CD4-positive, alpha-beta T cell treated with Interleukin-4 for 4 hours (primary cell): ENCODE results near the gene RIPPLY3.
"Not testable (repeated sequence)": the region's sequence is repeated elsewhere in the genome, so short reads cannot be mapped to it uniquely, and the experiment has no call there.

Experiments
- DNase-seq: peaks from one replicate; pipeline ENCODE4 v3.0.0-alpha.2; 2020

RIPPLY3 gene

DNA sequence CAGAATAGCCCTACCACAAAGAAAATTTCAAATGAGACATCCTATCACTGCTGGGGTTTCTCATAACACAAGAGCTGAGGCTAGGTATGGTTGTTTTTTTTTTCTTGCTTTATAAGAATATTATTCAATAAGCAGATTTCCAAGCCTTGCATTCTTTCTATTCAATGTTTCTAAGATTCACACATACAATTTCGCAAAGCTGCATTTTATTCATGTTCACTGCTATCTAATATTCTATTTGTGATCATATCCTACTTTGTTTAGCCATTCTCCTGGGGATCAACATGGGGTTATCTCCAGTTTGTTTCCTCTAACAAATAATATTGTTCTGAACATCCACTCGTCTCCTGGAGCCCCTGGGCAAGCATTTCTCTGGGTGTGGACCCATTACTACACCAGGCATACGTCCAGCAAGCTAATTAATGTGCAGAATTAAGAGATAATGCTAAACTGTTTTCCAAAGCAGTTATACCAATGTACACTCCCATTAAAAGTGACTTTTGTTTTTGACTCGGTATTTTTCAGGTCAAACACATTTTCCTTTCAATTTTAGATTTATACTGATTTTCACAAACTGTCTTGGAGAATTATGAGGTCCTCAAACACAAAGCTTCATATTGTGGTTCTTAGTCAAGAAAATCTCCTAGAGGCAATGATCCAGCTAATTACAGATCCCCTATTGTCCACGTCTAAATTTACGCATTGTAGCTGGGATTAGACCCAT lies 24.4 kb upstream of the RIPPLY3 start:
- DNase-seq = no peak

DNA sequence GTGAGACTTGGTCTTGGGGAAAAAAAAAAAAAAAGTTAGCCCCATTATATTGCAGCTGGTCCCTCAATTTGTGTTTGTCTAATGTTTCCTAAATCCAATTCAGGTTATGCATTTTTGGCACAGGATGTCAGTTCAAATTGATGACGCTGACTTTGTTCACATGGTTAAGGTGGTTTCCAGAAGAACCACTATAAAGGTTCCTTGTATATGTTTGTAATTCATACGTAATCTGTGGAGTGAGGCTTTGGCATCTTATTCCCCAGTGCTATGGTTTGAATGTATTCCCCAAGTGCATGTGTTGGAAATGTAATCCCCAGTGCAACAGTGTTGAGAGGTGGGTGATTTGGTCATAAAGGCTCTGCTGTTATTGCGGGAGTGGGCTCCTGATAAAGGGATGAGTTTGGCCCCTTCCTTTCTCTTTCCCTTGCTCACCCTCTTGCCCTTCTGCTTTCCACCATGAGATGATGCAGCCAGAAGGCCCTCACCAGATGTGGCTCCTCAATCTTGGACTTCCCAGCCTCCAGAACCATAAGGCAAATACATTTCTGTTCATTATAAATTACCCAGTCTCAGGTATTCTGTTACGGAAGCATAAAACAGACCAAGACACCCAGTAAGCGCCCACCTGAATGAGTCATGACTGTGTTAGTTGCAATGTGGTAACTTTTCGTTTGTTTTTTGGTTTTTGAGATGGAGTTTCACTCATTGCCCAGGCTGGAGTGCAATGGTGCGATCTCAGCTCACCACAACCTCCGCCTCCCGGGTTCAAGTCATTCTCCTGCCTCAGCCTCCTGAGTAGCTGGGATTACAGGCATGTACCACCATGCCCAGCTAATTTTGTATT lies 20.5 kb upstream of the RIPPLY3 start:
- peak; percentile 39 for DNase-seq

DNA sequence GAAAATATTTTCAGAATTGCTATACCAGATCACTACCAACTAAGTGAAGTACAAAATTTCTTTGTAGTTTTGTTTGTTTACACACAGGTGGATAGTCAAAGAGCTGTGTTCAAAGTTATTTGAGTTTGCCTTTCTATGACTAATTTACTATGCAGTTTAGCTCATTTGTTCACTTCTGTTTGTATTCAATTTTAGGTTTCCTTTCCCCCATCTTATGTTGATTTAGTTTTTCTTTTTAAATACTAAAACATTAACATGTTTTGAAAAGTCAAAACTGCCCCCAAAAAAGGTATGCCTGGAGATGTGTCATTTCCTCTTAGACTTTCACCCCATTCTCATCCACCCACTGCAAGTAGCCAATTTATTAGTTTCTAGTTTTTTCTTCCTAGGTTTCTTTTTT lies 18.7 kb upstream of the RIPPLY3 start:
- no peak for DNase-seq

DNA sequence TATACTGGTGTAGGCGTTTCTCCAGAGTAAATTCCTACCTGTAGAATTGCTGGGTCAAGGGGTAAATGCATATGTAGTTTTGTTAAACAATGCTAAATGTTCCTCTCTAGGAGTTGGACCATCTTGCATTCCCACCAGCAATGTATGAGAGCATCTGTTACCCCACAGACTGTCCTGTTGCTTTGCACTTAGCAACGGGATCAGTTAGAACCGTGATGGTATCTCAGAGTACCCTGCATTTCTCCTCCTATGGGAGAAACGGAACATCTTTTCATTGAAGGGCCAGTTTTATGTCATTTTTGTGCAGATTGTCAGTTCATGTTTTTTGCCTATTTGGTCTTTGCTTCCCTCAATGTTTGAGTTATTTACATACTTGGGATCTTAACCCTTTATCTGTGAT lies 18.0 kb upstream of the RIPPLY3 start:
- no peak for DNase-seq

DNA sequence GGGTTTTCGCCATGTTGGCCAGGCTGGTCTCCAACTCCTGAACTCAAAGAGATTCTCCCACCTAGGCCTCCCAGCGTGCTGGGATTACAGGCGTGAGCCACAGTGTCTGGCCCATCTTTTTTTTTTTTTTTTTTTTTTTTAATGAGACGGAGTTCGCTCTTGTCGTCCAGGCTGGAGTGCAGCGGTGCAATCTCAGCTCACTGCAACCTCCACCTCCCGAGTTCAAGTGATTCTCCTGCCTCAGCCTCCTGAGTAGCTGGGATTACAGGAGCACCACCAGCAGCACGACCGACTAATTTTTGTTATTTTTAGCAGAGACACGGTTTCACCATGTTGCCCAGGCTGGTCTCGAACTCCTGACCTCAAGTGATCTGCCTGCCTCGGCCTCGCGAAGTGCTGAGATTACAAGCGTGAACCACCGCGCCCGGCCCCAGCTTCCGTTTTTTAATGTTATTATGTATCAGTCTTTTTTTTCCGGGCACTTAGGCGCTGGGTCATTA lies 17.3 kb upstream of the RIPPLY3 start:
- not testable (repeated sequence) for DNase-seq

DNA sequence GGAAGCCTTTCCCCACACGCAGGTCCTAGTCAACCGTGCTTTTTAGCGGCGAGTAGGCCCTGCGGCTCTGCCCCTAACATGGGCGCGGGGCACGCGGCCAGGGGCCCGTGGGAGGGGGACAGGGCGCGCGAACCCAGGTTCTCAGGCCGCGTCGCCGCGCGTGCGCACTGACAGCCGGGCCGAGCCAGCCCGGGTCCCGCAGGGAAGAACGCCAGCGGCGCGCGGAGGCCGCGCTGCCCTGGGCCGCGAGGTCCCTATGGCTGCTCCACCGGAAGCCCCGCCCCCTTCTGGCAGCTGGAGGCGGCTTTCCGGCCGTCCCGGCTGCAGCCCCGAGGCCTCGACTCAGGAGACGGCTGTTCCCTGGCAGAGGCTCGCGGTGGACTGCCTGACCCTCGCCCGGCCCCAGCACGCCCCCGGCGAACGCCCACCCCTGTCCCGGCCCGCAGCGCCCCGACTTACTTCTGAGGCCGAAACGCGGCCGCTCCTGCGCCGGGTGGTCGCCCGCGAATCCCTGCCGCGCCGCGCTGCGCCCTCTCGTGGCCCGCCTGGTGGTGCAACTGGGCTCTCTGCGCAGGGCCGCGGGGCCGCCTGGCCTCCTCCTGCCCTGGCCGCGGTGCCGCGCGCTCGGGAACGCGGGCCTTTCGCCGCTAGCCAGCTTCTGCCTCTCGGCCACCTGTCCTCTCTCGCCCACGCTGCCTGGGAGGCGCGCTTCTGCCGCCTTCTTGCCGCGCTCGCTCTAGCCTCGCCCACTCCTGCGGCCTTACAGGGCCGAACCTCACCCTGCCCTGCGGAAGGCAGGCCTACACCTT lies 16.6 kb upstream of the RIPPLY3 start:
- DNase-seq = peak; percentile 83

DNA sequence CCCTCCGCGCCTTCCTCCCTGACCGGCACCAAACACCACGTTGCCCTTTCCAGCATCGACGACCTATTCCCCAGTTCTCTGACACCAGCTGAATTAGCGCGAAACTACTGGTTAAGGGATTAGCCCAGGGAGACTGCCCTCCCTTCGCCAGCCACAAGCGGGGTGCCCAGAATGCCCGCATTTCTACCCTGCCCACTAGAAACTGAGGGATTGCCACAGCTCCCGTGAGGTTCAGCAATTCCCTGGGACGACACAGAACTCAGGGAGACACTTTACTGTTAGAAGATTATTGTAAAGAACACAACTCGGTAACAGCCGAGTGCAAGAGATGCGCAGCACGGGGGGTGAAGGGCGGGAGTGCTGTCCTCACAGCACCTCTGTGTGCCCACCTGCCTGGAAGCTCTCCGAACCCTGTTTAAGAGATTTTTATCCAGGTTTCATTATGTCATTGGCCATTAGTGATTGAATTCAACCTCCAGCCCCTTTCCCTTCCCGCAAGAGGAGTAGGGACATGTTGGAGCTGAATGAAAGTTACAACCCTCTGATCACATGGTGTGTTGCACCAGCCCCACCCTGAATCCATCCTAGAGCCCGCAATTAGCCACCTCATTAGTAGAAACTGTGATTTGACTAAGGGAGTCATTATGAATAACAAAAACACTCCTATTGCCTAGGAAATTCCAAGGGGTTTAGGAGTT lies 15.8 kb upstream of the RIPPLY3 start:
- no peak for DNase-seq

DNA sequence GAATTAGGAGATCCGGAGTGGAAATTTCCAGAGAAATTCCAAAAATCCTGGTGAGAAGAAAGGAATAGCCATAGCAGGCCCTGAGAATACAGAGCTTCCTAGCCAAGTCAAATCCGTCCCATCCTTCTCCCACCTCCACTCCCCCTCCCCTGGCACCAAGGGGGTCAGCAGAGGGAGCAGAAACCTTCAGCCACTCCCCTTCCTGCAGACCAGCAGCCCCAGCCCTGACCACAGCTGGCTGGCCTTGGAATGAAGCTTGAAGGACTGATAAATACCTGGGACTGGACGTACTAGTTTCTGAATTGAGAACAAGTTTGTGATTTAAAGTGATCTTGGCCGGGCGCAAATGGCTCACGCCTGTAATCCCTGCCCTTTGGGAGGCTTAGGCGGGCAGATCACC lies 13.8 kb upstream of the RIPPLY3 start:
- no peak for DNase-seq

DNA sequence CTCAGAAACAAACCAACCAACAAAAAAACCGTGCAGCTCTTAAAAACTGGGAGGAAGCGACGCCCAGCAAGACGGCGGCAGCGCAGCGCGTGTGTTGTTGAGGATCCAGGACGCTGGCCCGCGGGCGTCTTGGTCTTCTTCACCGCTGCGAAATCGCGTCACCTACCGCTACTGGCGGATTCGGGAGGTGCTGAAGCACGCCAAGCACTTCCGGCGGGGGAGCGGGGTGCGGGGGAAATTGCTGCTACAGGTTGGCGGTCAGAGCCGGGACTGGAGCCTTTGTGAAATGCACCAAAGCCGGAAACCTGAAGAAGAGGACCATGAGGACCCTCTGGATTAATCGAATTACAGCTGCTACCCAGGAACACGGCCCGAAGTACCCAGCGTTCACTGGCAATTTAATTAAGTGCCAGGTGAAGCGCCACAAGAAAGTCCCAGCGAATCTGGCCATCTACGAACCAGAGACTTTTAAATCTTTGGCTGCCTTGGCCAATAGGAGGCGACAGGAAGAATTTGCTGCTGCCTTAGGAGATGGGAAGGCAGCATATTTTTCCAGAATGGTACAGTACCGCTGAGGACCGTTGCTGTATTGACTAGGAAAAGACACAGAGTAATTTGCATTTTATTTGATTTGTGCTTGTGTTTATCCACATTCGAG lies 11.9 kb upstream of the RIPPLY3 start:
- DNase-seq = peak; percentile 19

DNA sequence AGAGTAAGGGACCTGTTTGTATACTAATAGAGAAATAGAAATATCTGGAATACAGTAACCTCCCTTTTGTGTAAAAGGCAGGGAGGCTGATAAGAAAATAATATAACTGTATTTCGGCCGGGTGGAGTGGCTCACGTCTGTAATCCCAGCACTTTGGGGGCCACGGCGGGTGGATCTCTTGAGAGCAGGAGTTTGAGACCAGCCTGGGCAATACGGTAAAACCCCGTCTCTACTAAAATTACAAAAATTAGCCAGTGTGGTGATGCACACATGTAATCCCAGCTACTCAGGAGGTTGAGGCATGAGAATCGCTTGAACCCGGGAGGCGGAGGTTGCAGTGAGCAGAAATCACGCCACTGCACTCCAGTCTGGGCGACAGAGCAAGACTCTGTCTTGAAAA lies 11.2 kb upstream of the RIPPLY3 start:
- not testable (repeated sequence) for DNase-seq

DNA sequence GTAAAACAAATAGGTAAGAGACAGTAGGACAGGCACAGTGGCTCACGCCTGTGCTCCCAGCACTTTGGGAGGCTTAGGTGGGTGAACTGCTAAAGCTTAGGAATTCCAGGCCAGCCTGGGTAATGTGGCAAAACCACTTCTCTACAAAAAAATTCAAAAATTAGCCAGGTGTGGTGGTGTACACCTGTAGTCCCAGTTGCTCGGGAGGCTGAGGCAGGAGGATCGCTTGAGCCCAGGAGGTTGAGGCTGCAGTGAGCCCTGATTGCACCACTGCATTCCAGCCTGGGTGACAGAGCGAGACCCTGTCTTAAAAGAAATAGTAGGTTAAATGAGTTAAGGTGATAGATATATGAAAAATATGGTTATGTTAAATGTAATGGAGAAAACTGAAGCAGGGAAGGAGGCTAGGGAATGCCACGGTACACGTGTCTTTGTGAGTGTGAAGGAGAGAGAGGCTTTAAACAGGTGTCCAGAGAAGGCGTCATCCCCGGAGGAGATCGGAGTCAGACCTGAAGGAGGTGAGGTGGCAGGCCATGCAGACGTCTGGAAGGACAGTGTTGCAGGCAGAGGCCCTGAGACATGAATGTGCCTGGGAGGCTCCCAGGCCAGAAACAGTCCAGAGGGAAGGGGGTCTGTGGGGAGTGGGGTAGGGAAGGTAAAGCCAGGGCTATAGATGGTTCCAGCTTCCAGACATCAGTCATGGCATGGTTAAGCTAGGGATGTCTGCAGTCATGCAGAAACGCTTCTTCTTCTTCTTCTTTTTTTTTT lies 7.2 kb upstream of the RIPPLY3 start:
- DNase-seq = no peak

DNA sequence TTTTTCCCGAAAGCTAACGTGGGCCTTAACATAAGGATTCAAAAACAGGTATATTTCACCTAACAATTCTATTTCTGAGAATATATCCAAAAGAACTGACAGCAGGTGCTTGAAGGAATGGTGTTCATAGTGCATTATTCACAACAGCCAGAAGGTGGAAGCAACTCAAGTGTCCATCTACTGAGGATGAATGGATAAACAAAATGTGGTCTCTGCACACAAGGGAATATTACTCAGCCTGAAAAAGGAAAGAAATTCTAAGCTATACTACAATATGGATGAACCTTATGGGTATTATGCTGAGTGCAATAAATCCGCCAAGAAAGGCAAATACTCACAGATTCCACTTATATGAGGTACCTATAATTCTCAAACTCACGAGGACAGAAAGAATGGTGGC lies 6.1 kb upstream of the RIPPLY3 start:
- no peak for DNase-seq

DNA sequence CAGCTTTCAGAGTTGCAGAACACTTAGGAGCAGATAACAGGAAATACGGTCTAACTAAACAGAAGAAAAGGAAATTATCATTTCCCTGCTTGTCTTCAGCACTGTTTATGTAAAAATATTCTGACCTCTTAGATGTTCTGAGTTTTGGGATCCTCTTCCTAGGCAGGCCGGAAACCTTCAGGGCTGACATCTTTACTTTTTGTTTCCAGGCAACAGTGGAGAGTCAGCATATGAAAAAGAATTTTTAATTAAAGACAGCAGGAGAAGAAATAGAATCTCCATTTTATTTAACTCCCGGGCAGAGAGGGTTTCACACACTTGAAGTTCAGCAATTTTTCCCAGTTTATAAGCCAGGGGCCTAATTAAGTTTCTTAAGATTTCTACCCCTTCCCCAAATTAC lies 5.1 kb upstream of the RIPPLY3 start:
- DNase-seq = no peak

DNA sequence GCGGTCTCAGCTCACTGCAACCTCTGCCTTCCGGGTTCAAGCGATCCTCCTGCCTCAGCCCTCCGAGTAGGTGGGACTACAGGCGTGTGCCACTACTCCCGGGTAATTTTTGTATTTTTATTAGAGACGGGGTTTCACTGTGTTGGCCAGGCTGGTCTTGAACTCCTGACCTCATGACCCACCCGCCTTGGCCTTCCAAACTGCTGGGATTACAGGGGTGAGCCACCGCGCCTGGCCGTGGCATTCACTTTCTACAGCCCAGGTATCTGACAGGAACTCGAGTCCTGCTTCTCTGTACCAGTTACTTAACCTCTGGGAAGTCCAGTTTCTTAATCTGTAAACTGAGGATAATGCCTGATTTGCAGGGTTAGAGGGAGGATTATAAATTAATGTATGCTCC lies 3.7 kb upstream of the RIPPLY3 start:
- DNase-seq = not testable (repeated sequence)

DNA sequence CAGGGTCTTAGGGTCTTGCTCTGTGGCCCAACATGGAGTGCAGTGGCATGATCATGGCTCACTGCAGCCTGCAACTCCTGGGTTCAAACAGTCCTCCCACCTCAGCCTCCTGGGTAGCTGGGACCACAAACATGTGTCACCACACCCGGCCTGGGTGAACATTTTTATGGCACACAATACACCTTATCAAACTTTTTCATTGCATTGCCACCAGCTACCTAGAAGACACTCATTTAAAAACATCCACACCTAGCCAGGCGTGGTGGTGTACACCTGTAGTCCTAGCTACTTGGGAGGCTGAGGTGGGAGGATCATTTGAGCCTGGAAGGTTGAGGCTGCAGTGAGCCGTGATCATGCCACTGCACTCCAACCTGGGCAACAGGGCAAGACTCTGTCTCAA lies 2.6 kb upstream of the RIPPLY3 start:
- not testable (repeated sequence) for DNase-seq

DNA sequence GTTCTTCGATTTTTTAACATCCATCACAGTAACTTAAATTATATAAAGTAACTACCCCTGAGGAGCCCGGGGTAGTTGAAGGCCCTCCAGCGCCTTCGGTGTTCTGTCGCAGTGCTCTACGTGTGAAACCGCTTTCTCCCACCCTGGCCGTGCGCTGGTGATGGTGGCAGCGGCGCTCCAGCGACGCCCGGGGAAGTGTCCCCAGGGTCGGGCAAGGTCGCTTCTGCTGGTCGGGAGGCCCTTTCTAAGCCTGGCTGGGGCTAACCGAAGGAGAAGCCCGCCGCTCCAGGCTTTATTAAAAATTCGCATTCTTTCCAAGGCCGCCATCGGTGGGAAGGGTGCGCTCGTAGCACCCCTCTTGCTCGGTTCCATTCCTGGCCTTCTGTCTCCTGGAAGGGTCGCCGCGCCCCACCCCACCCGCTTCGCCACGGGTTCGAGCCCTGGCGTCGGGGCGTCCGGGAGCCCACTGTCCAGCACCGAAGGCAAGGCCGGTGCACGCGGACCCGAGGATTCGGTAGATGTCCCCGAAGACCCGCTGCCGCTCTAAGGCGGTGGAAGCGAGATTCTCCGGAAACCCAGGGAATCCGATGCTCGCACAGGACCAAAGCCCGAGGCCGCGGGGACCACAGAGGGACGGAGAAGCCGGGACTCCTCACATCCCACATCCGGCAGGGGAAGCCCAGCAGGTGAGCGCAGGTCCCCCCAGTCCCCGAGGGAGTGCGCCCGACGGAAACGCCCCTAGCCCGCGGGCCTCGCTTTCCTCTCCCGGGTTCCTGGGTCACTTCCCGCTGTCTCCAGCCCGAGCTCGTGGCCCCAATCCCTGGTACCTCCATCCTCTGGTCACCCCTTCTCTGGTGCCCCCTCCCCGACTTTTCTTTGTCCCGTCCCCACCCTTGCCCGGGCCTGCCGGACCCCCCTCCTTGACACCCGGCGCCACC lies 685 bp upstream of the RIPPLY3 start:
- no peak for DNase-seq

DNA sequence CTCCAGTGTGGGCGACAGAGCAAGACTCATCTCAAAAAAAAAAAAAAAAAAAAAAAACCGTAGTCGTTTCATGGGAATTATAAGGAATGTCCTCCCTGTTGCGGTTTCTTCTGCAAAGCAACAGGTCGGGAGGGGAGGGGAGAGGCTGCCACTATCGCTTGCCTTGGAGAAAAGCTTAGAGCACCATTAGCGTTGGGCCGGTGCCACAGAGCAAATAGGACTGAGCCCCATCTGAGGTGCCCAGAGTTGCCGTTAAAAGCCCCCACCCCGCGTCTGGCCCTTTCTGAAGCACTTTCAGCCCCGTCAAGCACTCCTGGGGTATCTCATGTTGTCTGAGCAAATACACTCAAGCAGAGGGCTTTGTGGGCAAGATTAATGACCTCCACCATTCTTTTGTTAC lies 2.2 kb downstream of the RIPPLY3 start:
- no peak for DNase-seq

DNA sequence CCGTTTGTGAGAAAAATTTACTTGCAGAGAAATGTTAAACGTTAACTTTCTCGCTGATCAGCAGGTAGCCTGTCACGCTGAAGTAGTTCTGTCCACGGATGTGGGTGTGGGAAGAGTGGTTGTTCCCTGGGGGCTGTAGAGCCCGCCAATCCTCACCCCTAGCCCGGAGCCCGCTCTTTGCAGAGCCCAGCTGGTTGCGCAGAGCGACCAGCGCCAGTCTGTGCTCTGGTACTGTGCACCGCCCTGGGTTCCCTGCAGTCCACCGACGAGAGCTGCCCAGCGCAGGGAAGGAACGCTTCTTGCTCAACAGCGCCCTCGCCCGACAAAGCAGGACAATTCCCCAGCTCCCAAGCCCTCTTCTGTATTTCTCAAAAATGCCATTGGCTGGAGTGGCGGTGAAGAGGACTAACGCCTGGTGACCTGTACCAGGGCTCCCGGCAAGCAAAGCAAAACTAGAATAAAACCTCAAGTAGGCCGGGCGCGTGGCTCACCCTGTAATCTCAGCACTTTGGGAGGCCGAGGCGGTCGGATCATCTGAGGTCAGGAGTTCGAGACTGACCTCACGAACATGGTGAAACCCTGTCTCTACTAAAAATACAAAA lies 3.3 kb downstream of the RIPPLY3 start:
- DNase-seq = peak; percentile 74

DNA sequence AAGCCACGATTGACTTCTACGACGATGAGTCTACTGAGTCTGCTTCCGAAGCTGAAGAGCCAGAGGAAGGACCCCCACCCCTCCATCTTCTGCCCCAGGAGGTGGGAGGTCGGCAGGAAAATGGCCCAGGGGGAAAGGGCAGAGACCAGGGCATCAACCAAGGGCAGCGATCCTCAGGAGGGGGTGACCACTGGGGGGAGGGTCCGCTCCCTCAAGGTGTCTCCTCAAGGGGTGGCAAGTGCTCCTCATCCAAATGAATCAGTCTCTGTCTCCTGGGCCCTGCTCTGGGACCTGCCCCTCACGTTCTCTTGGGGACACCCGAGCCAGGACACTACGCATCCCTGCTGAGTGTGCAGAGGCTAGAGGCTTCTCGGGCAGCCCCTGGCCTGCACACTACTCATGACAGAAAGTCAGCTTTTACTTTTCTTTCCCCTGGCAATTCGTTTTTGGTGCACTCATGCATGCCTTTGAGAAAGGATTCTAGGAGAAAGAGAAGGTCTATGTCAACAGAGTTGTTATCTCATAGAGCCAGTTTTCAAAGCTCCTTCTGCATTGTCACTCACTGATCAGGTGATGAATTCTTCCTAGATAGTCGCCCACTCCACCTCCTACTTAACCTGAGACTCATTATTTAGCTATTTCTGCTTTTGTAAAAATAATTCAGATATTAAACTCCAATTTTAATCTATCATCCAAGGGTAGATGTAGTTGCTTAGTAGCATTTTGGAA lies 11.6 kb downstream of the RIPPLY3 start:
- no peak for DNase-seq
